GM12864 (cell line): ENCODE results near the gene COLGALT1.
"Not testable (repeated sequence)": the region's sequence is repeated elsewhere in the genome, so short reads cannot be mapped to it uniquely, and the experiment has no call there.

Source experiments
- DNase-seq: peaks from one replicate; pipeline ENCODE4 v3.0.0-alpha.2; 2011; ENCODE audit warnings: low read depth
- H3K4me3 ChIP-seq: 2 replicates; pipeline ENCODE4 v1.5.1; 2011; ENCODE audit warnings: mild to moderate bottlenecking, low read depth, low read length, control low read depth
- CTCF ChIP-seq: IDR thresholded peaks from 2 replicates; pipeline ENCODE4 v1.5.1; 2011; ENCODE audit warnings: low read depth, mild to moderate bottlenecking, moderate library complexity, low read length, control low read depth, inconsistent platforms; ENCODE audit errors: missing control alignments

COLGALT1 gene

DNA sequence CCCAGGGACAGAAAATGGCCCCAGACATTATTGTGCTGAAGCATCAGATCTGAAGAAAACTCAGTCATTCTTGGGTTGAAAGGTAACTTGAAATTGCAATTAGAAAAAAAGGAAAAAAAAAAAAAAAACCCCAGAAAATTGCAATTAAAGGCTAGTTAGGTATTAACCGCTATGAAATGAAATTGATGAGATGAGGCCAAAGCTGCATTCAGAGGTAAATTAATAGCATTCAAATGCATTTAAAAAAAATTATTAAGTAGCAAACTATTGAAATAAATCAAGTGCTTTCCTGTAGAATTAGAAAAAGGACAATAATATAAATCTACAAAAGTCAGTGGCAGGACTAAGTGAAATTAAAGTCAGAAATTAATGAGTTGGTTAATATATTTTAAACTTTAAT is 37.6 kb upstream of the COLGALT1 start:
- no peak for DNase-seq
- no peak for TF ChIP-seq CTCF
- no peak overlapping the region for H3K4me3 ChIP-seq

DNA sequence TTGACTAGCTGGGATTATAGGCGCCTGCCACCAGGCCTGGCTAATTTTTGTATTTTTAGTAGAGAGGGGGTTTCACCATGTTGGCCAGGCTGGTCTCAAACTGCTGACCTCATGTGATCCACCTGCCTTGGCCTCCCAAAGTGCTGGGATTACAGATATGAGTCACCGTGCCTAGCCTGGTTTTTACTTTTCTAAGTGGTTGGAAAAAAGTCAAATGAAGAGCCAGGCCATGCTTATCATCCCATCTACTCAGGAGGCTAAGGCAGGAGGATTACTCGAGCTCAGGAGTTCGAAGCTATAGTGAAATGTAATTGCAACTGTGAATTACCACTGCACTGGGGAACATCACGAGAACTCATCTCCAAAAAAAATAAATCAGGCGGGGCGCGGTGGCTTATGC is 36.8 kb upstream of the COLGALT1 start:
- not testable (repeated sequence) for H3K4me3 ChIP-seq, DNase-seq

- no peak overlapping the region for H3K4me3 ChIP-seq
- DNase-seq: no peak
- no peak for TF ChIP-seq CTCF
These were observed 35.5 kb upstream of the COLGALT1 start for GRCh38 chr19:17519967-17520366.

DNA sequence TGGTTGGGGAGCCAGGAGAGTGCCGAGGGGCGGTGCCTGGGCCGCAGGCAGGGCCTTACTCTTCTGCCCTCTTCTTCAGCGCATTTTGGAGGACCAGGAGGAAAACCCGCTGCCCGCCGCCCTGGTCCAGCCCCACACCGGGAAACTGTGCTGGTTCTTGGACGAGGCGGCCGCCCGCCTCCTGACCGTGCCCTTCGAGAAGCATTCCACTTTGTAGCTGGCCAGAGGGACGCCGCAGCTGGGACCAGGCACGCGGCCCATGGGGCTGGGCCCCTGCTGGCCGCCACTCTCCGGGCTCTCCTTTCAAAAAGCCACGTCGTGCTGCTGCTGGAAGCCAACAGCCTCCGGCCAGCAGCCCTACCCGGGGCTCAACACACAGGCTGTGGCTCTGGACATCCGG is 34.6 kb upstream of the COLGALT1 start:
- no peak for TF ChIP-seq CTCF
- DNase-seq: no peak
- no peak overlapping the region for H3K4me3 ChIP-seq

- H3K4me3 ChIP-seq: no peak overlapping the region
- peak; percentile 91 for DNase-seq
- TF ChIP-seq CTCF: no peak
These were observed 32.2 kb upstream of the COLGALT1 start for GRCh38 chr19:17522988-17523872.

DNA sequence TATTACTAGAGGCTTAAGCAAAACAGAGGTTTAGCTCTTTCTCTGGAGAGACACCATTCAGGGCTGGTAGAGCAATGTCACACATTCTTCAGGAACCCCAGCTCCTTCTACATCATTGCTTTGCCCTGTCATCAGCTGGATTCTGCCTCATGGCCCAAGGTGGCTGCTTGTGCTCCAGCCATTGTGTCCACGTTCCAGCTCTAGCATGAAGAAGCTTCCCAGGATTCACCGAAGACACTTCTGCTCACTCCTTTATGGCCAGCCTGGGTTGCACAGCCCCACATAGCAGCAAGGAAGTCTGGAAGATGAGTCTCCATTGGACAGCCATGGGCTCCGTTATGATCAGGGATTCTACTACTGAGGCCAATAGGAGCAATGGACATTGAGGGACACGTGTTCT is 30.8 kb upstream of the COLGALT1 start:
- no peak for DNase-seq
- TF ChIP-seq CTCF: no peak
- no peak overlapping the region for H3K4me3 ChIP-seq

DNA sequence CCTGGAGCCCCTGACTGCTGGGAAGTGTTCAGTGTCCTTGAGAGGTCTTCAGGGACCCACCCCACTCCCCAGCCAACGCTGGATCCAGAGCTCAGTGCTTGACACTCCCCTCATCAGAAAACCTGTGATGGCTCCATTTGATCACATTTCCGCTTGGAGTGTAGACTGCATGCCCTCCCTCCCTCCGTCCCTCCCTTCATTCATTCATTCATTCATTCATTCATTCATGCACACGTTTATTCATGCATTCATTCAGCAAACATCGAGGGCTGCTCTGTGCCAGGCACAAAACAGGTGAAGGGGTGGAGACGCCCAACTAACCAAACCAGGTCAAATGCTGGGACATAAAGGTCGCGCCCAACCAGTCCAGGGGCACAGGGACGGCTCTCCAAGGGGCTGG is 30.3 kb upstream of the COLGALT1 start:
- H3K4me3 ChIP-seq: no peak overlapping the region
- DNase-seq: no peak
- no peak for TF ChIP-seq CTCF
